SK-N-DZ (cell line): ENCODE data around the gene TLCD5.

ENCODE experiments used
- DNase-seq: peaks from one replicate; pipeline ENCODE4 v3.0.0-alpha.2; 2015; ENCODE audit warnings: low spot score

TLCD5 gene

DNA sequence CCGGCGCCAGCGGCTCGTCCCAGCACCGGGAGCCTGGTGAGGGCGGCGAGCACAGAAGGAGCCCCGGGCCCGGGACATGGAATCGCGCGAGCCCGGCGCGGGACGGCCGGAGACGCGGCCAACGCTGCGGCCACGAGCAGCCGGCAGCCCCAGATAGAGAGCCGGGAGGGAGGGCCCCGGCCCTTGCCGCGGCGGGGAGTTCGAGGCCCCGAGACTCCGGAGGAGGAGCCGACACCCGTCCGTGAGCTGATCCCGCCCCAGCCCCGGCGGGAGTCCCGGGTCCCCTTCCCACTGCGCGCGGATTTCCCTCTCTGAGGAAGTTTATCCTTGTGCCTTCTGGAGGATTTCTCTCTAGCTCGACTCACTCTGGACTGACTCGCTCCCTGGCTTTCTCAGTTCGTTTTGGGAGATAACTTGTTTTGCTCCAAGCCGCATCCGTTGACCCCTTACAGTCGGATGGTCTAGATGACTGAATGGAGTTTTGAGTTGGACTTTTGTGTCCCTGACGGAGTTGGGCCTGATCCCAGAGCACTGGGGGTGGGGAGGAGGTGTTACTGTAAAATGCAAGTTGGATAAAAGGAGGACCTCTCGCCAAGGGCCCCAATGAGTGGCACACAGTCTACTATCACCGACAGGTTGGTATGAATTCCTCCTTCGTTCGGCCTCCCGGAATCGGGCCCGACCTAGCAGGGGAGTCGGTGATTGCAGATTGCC, 11.7 kb downstream of the TLCD5 start:
- peak; percentile 3 for DNase-seq

- peak; percentile 12 for DNase-seq
Observed at GRCh38 chr11:120337355-120338106, 12.4 kb downstream of the TLCD5 start.

DNA sequence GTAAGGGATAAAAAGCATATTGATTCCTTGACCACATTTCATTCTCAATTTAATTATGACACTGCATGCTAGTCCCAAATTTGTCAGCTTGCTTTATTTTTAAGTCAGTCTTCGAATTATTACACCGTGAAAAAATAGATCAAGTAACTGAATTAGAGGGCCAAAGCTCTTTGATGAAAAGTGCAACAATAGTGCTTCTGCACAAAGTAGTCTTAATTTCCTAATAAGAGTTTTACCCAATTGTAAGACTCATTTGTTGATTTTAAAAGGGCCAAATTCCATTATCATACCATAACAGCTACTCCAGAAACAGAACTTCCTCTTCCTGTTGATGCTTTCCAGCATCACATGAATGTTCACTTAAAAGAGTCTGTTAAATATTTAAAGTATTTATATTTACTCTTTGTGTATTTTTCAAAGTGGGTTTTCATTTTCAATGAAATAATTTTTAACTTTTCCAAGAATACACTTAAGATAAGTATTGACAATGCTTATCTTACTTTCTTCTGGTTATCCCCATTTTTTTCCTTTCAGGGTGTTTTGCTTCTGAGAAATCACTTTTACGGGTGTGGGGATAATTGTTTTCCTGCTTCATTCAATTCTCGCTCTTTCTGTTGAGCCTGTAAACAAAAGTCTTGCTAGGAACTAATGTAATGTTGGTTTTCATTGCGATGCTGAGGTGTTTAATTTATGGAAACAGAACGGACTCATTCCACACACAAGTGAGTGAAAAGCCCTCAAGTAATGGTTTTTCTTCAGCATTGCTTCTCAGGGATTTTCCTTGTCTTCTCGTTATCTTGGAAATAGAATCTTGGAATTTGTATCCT, 13.2 kb downstream of the TLCD5 start:
- DNase-seq: no peak

DNA sequence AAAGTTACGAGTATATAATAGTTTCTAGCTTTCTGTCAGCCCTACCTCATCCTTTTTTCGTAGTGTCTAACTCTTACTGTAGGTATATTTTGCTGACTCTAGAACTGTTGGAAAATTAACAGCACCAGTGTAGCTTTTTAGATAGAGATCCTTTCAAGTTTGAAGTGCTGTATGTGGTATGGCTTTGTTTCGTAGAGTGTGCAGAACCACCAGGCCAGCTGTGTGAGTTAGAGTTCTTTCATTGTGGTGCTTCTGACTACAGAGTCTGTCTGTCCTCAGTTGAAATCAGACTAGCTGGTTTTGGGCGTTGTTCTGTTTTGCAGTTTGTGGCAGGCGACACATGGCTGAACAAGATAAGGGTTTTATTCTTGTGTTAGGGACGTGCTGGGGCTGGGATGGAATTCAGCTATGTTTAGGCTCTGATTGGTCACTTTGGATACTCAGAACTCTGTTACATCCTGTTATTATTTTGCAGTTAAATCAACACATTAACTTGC, 14.3 kb downstream of the TLCD5 start:
- DNase-seq: no peak

GRCh38 chr11:120340529-120340928, 15.4 kb downstream of the TLCD5 start:
- no peak for DNase-seq

- no peak for DNase-seq
Observed at GRCh38 chr11:120342226-120342625, 17.1 kb downstream of the TLCD5 start.

GRCh38 chr11:120342678-120343077, 17.6 kb downstream of the TLCD5 start:
- DNase-seq: no peak

DNA sequence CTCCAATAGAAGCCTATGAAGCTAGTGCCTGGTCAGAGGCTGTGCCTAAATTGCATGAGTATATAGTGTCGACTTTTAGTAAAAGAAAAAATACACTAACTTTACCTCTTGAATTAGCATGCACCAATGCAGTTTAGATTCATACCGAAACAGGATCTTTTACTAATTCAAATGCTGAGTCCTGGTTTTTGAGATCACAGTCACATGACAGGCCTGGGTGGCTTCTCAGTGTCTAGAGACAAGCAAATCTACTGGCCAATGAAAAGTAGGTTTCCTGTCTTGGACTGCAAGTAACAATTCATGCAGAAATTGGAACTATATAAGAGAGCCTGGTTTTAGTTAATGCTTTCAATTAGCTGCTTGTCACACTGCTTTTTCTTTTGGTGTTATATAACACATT, 18.3 kb downstream of the TLCD5 start:
- DNase-seq: no peak

- no peak for DNase-seq
Observed at GRCh38 chr11:120344302-120345004, 19.4 kb downstream of the TLCD5 start.

GRCh38 chr11:120346233-120346632, 21.1 kb downstream of the TLCD5 start:
- DNase-seq: peak; percentile 4

DNA sequence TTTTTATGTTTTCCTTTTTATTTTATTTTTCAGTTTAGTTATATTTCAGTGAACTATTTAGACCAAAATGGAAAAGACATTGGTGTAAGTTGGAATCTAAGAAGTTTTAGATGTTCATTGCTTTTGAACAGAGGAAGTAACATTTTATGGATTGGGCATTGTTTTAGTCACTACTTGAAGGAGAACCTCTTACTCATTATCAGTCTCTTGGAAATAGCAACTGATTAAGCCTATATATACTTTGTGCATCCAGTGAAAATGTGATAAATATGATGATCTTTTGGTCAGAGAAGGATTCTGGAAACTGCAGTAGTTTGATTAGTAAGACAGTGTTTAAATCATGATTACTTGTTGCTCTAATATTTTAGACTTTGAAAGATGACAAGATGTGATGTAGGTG, 25.5 kb downstream of the TLCD5 start:
- no peak for DNase-seq

DNA sequence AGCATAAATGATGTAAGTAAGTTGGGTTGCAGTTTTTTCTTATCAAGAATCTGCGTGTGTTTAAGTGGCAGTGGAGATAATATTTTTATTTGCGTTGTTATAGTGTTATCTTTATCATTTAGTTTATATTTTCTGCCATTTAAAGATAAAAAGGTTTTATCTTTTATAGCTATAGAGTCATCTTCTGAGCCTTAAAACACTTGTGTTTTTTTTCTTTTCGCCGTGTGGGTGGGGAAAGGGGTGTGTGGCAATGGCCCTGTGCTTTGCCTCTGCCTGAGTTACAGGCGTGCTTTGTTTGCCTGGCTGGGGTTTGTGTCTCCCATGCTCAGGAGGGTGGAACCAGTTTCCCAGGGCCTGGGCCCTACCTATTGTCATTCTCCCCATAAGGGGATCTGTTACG, 27.3 kb downstream of the TLCD5 start:
- DNase-seq: no peak

DNA sequence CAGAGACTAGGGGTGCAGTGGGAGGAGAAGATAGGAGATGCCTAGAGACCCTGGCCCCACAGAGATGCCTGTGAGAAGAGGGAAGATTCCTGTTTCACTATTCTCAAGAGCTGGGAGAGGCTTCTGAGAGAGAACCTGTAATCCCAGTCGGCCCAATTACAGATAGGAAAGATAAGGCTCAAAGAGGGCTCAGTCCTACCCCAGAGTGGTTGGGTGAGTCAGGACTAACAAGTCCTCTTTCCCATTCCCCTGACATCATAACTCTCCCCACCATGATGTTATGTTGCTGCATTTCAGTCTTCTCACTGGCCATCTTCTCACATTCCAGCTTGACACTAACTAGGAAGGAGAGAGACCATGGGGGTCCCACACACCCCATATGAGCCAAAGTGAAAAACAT, 29.0 kb downstream of the TLCD5 start:
- no peak for DNase-seq

GRCh38 chr11:120354779-120355178, 29.7 kb downstream of the TLCD5 start:
- DNase-seq: no peak

GRCh38 chr11:120357620-120358019, 32.5 kb downstream of the TLCD5 start:
- no peak for DNase-seq

DNA sequence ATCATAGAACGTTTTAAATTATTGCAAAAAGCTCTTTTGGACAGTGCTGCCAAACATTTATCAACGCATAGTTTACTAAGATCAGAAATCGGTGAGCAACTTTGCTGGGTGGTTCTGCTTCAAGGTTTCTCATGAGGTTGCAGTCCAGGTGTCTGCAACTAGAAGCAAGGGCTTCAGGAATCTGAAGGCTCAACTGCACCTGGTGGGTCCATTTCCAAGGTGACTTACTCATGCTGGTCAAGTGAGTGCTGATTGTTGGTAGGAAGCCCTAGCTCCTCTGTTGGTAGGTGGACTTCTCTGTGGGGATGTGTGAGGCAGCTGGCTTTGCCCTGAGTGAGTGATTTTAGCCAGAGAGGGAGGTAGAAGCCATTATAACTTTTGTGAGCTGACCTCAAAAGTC, 33.6 kb downstream of the TLCD5 start:
- DNase-seq: no peak

DNA sequence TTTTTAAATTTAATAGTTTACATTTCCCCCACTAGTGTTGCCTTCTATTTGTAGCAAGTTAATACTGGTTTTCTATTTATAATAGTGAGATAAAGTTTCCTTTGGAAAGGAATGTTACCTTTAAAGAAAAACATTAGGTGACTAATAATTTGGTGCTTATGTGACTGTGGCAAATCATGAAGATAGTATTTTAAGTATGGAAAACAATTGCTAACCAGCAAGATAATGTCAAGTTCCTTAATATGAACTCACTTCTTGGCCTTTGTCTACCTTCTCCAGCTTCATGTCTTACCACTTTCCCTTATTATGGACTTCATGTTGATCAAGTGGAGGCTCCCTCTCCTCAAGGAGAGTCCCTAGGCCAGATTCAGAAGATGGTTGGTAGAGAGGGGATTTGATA, 38.3 kb downstream of the TLCD5 start:
- no peak for DNase-seq

- no peak for DNase-seq
Observed at GRCh38 chr11:120365512-120365911, 40.4 kb downstream of the TLCD5 start.

GRCh38 chr11:120372296-120372695, 47.2 kb downstream of the TLCD5 start:
- DNase-seq: no peak

- no peak for DNase-seq
Observed at GRCh38 chr11:120375076-120375475, 50.0 kb downstream of the TLCD5 start.

GRCh38 chr11:120376547-120377182, 51.6 kb downstream of the TLCD5 start:
- DNase-seq: no peak
